8988T (cell line): ENCODE data around the gene FRMD5.

Experiments
- DNase-seq: peaks from one replicate; pipeline ENCODE4 v3.0.0; 2011

Gene FRMD5

DNA sequence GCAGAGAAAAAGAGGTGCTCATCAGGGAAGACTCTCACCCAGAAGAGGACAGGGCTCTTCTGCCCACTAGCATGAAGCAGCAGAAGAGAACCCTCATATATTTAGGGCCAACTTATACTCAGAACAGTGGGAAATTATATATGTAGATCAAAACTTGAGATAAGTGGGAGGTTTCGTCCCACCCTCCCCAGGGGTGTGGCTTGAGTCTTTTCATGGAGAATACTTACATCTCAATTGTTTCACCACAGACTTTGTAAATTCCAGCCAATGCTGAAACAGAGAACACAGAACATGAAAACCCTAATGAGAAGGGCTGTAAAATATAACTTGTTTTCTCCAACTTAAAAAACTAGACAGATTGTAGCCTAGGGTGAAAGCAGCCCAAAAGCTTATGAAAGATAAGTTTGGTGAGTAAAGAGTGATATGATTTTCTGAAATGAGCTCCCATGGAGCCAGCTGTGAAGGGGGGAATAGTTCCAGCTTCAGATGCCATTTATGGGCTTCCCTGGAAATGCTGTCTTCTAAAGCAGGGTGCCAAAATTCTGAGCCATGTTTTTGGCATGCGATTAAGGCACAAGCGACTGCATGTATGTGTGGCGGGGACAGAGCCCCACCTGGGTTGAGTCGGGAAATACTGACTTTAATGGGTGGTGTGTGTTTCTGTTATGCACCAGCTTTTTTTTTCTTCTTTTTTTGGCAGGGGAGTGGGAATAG is 275.4 kb downstream of the FRMD5 start:
- no peak for DNase-seq

DNA sequence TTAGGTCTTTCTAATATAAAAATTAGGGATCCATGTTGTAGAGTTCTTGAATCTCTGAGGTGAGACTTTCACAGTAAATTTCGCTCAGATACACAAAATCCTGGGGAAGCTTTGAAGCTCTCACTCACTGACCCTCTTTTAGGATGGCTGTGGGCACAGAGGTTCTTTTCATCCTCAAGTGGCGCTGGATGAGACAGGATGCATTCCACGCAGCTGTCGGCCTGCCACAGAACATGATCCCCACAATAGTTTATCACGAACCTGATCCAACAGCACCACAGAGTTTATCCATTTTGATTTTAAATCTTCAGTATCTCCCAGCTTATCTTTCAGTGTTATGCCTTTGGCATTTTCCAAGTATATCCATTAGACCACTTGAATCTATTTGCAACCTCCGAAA is 276.4 kb downstream of the FRMD5 start:
- DNase-seq: no peak

DNA sequence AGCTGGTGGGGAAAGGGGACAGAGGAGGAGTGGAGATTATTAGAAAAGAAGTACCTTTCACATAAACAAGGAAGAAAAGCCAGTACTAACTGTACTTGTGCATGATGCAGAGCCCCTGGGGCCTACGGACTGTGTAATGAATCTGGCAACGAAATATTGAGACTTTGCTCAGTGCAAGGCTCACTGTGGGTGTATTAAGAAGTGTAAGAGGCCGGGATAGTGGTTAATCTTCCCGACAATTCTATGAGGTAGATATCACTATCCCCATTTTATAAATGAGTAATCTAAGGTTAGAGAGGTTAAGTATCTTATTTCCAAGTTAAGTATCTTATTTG is 278.8 kb downstream of the FRMD5 start:
- no peak for DNase-seq

DNA sequence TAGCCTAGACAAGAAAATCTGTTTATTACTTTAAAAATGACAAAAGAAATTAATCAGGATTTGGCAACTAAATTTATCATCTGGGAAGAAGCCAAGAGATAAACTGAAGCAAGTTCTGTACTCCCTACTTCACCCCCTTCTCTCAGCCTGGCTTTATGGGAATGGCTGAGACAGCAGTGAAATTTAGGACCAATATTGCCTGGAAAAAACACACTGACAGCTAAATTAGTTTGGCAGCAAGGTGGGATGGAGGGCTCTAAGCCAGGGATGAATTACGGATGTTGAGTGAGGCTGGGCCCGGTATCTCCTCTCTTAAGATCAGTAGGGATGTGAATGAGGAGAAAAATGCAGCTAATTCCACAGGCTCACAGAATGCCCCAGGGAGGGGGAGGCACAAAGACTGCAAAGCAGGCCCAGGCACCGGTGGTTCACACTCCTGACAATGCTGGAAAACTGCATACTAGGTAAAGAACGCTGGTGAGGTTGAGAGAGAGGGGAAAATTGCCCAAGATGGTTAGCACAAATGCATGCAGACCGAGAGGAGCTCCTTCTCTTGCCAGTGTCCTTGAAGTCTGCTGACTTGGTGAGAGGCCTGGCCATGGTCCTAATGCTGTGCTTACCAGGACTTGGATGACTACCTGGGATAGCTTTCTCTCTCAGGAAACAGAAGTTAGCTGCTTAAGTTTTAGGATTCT is 279.3 kb downstream of the FRMD5 start:
- DNase-seq: no peak

- DNase-seq: no peak
These were observed 281.1 kb downstream of the FRMD5 start for GRCh38 chr15:43913941-43914340.

GRCh38 chr15:43913026-43913780 is 281.9 kb downstream of the FRMD5 start:
- DNase-seq: peak; percentile 42

- DNase-seq: no peak
These were observed 282.9 kb downstream of the FRMD5 start for GRCh38 chr15:43912208-43912607.

DNA sequence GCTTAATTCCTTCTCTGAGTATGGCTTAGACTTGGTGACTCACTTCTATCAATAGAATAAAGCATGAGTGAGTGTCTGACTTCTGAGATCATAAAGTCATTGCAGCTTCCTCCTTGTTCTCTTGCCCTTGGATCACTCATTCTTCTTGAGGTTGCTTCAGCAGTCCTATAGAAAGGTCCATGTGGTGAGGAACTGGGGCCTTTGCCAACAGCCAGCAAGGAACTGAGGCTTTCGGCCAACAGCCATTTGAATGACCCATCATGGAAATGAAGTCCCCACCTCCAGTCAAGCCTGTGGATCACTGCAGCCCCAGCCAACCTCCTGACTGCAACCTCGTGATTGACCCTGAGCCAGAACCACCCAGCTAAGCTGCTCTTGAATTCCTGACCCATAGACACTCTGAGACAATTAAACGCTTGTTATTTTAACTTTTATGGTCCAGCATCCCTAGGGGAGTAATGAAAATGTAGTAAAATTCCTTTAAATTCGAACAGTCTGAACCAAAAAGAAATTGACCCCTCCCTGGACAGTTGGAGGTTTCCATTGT is 283.8 kb downstream of the FRMD5 start:
- DNase-seq: no peak

GRCh38 chr15:43908516-43909050 is 286.5 kb downstream of the FRMD5 start:
- no peak for DNase-seq

DNA sequence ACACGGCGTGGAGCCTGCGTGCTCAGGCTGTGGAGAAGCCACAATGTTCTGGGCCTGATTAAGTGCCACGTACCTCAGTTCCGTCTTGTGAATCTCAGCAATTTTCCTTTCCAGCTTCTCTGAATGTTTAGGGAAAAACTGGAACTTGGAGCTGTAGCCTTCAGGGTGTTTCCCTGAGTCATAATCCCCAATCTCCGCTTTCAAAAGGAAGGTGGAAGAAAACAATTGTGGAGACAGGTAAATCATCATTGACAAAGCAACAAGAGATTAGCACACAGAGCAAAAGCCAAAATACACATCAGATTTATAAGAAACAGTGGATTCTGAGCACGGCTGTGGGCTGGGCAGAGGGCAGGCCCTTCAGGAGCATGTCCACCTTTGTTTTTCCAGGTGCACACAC is 289.3 kb downstream of the FRMD5 start:
- no peak for DNase-seq

DNA sequence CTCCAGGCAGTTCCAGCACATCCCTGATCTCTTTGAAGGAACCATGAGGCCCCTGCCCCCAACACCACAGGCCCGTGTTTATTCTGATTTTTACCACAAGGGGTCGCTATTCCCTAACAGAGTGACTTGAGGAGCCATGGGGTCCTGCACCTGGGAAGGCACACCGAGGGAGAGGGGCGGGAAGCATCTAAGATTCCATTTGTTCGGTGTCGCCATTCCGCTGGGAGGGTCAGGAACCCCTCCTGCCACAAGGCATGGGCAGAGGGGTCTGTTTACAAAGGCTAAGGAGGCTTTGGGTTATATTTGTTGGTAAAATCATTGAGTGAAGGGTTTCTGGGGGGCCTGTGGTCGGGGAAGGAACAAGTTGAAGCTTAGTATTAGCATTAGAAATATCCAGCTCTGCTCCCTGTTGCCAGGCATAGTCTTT is 291.2 kb downstream of the FRMD5 start:
- peak; percentile 50 for DNase-seq

GRCh38 chr15:43901495-43901894 is 293.6 kb downstream of the FRMD5 start:
- DNase-seq: no peak

GRCh38 chr15:43900996-43901395 is 294.1 kb downstream of the FRMD5 start:
- no peak for DNase-seq

GRCh38 chr15:43899928-43900327 is 295.1 kb downstream of the FRMD5 start:
- no peak for DNase-seq

- DNase-seq: no peak
These were observed 296.2 kb downstream of the FRMD5 start for GRCh38 chr15:43898891-43899290.

DNA sequence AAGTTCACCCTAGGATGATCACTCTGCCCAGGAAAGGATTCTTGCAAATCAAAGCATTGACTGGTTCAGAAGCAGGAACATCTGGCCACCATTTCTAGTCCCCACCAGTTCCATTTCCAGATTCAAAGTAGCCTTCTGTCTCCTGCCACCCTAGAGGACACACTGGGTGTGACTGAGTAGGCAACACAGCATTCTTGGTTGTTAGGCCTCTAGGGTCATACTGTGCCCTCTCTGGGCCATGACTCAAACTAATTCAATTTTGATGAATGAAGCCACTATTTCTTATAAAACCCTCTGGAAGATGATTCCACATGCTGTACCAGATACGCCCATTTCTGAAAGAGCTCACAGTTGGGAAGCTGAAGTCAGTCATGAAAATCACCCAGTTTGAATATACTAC is 298.5 kb downstream of the FRMD5 start:
- no peak for DNase-seq

DNA sequence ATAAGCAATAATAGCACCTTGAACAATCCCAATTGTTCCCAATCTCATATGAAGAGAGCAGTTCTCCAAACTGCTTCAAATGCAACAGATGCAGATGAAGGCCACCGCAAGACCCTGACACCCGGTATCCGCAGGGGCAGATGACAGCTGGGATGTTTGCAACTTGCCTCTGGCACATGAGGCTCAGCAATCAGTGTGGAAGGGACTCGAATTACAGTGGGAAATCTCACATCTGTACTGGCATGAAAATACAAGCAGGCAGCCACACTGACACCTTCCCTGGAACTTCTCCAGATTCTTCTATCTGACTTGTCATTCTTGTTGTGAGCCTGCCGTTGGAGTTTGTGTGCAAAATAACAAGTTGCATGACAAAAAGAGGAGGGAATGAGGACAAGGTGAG is 299.5 kb downstream of the FRMD5 start:
- no peak for DNase-seq

DNA sequence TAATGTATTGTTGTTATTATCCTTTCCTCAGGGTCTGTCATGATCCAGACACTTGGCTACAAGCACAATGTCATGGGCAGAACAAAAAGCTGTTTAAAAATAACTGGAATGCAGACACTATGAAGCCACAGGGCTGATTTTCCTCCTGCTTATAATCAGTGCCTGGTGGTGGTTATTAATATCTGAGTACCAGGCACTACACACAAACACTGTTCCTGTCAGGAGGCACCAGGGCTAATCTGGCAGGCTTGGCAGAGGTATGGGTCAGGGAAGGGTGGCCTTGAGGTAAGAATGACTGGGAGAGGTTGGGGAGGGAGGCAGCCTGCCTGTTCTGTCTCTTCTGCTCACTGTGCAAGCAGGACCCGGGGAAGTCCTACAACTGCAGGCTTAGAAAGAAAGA is 301.1 kb downstream of the FRMD5 start:
- no peak for DNase-seq

- DNase-seq: no peak
These were observed 306.0 kb downstream of the FRMD5 start for GRCh38 chr15:43889042-43889441.

DNA sequence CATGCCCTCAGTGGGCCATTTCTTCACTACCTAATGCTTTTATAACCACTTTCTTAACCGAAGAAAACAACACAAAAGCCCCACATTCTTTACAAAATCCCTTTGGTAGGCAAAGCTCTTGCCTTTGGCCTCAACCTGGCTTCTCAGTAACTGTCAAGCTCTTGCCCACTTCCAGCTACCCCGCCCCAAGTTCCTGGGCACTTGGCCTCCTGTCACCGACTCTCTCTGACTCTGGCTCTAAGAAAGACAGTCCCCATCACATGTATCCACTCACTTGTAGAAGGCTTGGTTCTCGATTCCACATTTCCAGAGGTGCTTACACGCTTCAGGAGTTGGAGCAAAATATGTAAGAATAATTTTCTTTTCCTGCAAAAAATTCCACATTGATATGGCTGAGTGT is 307.2 kb downstream of the FRMD5 start:
- DNase-seq: no peak

GRCh38 chr15:43886558-43886957 is 308.5 kb downstream of the FRMD5 start:
- no peak for DNase-seq

GRCh38 chr15:43883571-43883970 is 311.5 kb downstream of the FRMD5 start:
- no peak for DNase-seq

DNA sequence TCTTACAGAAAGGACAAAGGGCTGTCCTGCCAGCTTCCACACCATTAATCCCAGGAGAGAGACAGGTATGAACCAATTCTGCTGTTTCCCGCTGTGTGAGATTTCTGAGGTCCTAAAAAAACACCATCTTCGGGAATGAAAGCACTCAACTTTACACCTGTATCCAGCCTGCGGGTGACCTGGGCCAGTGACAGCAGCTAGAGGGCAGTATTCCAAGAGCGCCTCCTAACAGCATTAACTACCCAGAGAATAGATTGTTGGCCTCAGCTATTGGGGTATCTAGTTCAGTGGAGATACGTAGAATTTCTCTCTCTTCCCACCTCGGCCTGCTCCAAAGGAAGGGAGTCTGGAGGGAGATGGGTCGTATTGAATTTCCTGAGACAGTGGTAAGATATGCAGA is 313.1 kb downstream of the FRMD5 start:
- no peak for DNase-seq

- DNase-seq: no peak
These were observed 313.8 kb downstream of the FRMD5 start for GRCh38 chr15:43881245-43881644.
